AG04449 (cell line): ENCODE data around the gene ST8SIA4.

ENCODE experiments used
- CTCF ChIA-PET: fragments of 350-600 bp; formaldehyde crosslinking; extraction: SDS; loops from one replicate; lab custom pipeline; 2021; ENCODE audit warnings: antibody characterized with exemption; lab: Yijun Ruan, JAX
- POLR2A ChIA-PET: fragments of 400-600, 350-600 bp; formaldehyde crosslinking; extraction: SDS; loops from one replicate; lab custom pipeline; 2020; ENCODE audit warnings: antibody characterized with exemption, inconsistent platforms; lab: Yijun Ruan, JAX
- DNase-seq: peaks from one replicate; pipeline ENCODE4 v3.0.0-alpha.2; 2010; ENCODE audit warnings: low read depth, low spot score
- H3K4me3 ChIP-seq: 2 replicates; pipeline ENCODE4 v1.5.1; 2011; ENCODE audit warnings: low read depth, mild to moderate bottlenecking, control low read depth, low read length
- TF ChIP-seq, protein P1 (sequence below): IDR thresholded peaks from one replicate; pipeline ENCODE4 v1.5.1; 2011; ENCODE audit warnings: mild to moderate bottlenecking, moderate library complexity, low read length, control low read depth, inconsistent platforms; ENCODE audit not compliant: insufficient read depth; ENCODE audit errors: missing control alignments

The ST8SIA4 gene

DNA sequence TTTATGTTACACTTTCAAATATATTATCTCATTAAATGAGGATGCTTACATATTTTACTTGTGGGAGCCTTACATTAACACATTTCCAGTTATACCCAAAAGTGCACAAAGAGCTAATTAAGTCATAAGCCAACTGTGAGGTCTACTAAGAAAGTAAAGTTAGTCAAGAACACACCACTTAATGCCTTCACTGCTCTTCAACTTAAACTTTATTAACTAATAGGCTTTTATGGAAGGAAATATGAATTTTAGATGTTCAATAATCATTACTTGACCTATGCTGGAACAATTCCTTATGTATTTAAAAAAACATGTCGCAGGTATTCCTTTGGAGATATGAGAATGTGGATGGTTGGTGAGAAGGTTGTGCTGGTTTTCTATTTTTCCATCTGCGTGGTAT is 3.4 kb downstream of the ST8SIA4 start:
- H3K4me3 ChIP-seq, result no peak overlapping the region
- POLR2A ChIA-PET, result no interaction called here
- CTCF ChIA-PET, result no interaction called here

DNA sequence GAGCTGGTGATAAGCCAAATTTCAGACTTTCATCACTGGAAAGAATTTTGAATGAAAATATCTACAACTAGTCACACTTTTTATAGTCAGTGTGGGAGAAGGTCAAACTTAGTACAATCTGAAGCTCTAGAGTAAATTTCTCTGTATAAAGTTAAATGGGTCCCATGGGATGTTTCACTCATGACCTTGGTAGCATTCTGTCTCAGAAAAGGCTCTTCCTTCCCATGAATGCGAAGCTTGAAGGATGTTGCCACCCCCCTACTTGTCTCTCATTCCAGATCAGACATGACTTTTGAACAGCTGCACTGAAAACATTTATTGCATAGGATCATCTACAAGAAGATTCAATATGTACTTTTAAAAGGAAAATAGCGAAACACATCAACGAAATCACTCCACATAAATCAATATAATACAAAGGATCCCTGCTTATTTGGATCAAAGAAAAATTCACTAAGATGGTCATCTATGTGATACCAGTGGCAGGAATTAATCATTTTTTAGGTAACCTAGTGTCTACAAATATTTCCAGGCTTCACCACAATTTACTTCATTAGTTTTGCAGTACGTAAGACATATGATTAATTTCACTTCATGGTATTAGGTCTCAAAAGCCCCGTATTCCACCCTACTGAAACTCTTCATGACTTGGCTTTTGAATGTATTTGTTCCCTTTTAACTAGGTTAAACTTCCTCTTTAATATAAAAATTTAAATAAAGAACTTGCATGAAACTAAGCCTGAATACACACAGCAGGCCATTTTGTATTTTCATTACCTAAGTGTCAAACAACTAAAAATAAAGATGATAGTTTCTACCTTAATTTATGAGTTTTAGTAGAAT is 4.4 kb downstream of the ST8SIA4 start:
- POLR2A ChIA-PET, result no interaction called here
- CTCF ChIA-PET, result no interaction called here
- no peak for DNase-seq
- TF ChIP-seq, protein P1, sequence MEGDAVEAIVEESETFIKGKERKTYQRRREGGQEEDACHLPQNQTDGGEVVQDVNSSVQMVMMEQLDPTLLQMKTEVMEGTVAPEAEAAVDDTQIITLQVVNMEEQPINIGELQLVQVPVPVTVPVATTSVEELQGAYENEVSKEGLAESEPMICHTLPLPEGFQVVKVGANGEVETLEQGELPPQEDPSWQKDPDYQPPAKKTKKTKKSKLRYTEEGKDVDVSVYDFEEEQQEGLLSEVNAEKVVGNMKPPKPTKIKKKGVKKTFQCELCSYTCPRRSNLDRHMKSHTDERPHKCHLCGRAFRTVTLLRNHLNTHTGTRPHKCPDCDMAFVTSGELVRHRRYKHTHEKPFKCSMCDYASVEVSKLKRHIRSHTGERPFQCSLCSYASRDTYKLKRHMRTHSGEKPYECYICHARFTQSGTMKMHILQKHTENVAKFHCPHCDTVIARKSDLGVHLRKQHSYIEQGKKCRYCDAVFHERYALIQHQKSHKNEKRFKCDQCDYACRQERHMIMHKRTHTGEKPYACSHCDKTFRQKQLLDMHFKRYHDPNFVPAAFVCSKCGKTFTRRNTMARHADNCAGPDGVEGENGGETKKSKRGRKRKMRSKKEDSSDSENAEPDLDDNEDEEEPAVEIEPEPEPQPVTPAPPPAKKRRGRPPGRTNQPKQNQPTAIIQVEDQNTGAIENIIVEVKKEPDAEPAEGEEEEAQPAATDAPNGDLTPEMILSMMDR, result no peak
- no peak overlapping the region for H3K4me3 ChIP-seq

More for the DNA sequence above, 3.4 kb downstream of the ST8SIA4 start:
- DNase-seq, result no peak
- TF ChIP-seq, protein P1, result no peak

DNA sequence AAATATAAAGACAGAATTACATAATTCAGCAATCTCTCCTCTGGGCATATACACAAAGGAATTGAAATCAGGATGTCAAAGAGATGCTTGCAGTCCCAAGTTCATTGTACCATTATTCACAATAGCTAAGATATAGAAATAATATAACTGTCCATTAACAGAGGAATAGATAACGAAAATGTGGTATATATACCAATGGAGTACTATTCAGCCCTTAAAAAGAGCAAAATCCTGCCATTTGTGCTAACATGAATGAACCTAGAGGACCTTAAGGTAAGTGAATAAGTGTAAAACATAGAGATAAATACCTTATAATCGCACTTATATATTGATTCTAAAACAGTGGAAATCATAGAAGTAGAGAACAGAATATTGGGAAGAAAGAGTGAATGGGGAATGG is 7.0 kb downstream of the ST8SIA4 start:
- TF ChIP-seq, protein P1, result no peak
- ChIA-PET POLR2A (no interaction called here), CTCF (no interaction called here)
- no peak overlapping the region for H3K4me3 ChIP-seq
- no peak for DNase-seq

DNA sequence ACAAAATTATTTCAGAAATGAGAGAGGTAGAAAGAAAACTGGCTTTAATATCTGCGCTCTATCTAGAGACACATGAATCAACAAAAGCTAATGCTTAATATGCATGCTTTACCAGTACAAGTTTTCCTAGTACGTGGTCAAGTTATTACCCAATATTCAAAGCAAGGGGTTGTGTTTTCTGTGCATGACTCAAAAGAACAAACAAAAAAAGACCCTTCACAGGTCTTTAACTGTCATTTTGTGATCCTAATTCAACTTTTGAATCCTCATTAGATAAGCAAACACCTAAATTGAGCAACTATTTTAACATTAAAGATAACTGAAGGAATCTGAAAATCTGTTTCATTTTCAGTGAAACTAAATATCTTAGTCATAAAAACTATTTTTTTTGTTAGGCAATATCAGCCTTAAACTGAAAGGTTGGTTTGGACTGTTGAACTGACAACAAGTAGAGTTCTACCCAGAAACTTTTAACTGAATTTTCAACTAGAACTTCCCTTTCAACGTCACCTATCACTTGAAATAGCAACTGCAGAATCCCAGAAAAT is 12.5 kb downstream of the ST8SIA4 start:
- POLR2A ChIA-PET, result no interaction called here
- CTCF ChIA-PET, result no interaction called here
- no peak for DNase-seq
- TF ChIP-seq, protein P1, result no peak
- H3K4me3 ChIP-seq, result no peak overlapping the region

DNA sequence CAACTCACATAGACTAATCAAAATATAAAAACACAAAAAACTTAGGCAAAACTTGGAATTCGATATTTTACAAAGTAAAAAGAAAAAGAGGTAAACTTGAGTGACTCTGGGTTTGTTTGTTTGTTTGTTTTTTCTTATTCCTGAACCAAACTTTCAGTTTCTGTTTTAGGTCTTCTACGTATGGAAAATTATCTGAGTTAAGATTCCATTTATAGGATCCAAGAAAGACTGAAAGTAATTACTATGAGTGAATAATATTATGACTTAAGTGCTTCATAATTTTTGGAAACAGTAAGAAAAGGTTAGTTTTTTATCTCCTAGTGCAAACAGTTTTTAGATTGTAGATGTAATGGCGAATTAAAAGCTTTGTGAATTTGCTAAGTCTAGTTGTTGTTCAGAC is 13.2 kb downstream of the ST8SIA4 start:
- CTCF ChIA-PET, result no interaction called here
- no peak for DNase-seq
- no peak overlapping the region for H3K4me3 ChIP-seq

More for the DNA sequence above, 13.2 kb downstream of the ST8SIA4 start:
- TF ChIP-seq, protein P1, result no peak
- POLR2A ChIA-PET, result no interaction called here
